NCI-H2107 (cell line): ENCODE results near the gene REPS1.

ENCODE experiments used
- DNase-seq: peaks from one replicate; lab custom pipeline; 2025; lab: John Stamatoyannopoulos, UW

The REPS1 gene

DNA sequence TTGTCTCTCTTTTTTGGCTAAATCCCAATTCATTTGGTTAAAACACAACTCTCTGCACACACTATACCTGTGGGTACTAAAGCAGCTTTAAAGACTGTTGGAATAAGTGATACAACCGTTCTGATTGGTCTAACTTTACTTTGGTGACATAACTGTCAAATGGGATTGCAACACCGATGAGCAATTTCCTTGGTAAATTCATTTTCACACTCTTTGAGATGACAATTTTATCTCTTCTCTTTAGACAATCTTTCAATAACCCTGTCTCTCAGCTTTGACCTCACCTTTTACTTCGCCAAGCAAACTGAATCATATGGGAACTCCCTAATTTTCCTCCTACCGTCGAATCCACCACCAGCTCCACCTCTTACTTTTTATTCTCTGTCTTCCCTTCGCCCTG is 131.4 kb downstream of the REPS1 start:
- DNase-seq: no peak
